NCI-H2029 (cell line): ENCODE measurements around the gene CDC45.
"Not testable (repeated sequence)": the region's sequence is repeated elsewhere in the genome, so short reads cannot be mapped to it uniquely, and the experiment has no call there.

ENCODE experiments used
- DNase-seq: peaks from one replicate; lab custom pipeline; 2025; lab: John Stamatoyannopoulos, UW

CDC45 gene

DNA sequence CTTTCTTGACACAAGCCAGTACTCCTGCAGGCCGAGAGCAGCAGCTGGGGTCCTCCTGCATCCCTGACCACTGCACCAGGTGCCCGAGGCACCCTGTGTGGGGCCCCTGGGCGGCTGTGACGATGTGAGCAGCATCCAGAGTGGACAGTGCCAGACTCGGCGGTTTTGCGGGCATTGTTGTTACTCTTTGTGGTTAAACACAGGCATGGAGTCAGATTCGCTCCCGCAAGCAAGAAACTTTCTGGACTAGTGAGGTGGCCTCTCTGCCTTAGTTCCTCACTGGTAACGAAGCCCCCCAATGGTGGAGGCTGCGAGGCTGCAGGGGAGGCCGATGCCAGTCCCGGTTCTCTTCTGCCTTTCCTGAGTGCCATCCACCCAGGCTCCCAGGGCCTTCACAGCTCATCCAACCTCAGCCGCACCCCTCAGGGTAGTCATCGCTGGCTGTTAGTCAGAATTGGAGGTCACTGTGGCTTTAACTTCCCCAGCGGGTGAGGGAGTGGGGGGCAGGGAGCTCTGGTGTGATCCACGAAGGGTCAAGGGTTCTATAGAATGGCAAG is 48.2 kb downstream of the CDC45 start:
- no peak for DNase-seq

DNA sequence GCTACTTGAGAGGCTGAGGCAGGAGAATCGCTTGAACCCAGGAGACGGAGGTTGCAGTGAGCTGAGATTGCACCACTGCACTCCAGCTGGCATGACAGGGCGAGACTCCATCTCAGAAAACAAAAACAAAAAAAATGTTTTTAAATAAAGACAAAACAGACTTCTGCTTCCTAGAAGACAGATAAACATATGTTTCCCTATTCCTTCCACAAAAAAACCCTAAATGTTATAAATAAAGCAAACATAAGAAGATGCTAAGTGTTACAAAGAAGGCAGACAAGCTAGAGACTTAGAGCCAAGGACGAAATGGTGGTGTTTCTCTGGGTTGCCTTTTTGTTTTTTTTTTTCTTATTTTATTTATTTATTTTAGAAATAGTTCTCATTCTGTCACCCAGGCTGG is 50.1 kb downstream of the CDC45 start:
- DNase-seq, result no peak

- DNase-seq, result no peak
These were observed 51.0 kb downstream of the CDC45 start for GRCh38 chr22:19530751-19531150.

GRCh38 chr22:19531327-19531726 is 51.6 kb downstream of the CDC45 start:
- DNase-seq, result not testable (repeated sequence)

DNA sequence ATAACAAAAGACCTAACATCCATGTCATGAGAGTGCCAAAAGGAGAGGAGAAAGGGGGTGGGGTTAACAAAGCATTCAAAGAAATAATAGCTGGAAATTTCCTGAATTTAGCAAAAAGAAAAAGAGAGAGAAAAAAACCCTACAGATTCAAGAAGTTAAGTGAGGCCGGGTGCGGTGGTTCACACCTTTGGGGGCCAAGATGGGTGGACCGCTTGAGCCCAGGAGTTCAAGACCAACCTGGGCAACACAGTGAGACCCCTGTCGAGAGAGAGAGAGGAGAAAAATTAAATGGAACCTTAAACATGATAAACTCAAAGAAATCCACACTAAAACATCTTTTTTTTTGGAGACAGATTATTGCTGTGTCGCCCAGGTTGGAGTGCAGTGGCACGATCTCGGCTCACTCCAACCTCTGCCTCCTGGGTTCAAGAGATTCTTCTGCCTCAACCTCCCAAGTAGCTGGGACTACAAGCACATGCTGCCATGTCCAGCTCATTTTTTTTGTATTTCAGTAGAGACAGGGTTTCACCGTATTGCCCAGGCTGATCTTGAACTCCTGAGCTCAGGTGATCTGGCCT is 53.4 kb downstream of the CDC45 start:
- no peak for DNase-seq

DNA sequence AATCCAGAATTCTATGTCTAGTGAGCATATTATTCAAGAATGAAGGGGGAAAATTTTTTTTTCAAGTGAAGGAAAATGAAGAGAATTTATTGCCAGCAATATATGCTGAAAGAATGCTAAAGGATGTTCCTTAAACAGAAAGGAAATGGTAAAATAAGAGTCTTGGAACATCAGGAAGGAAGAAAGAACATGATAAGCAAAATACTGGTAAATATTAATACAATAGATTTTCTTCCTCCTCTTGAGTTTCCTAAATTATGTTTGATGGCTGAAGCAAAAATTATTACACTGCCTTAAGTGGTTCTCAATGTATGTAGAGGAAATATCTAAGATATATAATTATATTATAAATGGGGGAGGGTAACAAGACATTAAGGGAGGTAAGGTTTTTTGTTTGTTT is 54.1 kb downstream of the CDC45 start:
- DNase-seq, result no peak

GRCh38 chr22:19535001-19535400 is 55.3 kb downstream of the CDC45 start:
- DNase-seq, result no peak

DNA sequence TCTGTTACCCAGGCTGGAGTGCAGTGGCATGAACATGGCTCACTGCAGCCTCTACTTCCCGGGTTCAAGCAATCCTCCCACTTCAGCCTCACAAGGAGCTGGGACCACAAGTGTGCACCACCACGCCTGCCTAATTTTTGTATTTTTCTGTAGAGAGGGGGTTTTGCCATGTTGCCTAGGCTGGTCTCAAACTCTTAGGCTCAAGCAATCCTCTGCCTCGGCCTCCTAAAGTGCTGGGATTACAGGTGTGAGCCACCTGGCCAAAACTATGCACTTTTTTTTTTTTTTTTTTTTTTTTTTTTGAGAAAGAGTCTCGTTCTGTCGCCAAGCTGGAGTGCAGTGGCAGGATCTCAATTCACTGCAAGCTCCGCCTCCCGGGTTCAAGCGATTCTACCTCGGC is 56.8 kb downstream of the CDC45 start:
- no peak for DNase-seq

GRCh38 chr22:19537941-19538488 is 58.3 kb downstream of the CDC45 start:
- DNase-seq, result no peak

GRCh38 chr22:19540394-19540793 is 60.7 kb downstream of the CDC45 start:
- no peak for DNase-seq

DNA sequence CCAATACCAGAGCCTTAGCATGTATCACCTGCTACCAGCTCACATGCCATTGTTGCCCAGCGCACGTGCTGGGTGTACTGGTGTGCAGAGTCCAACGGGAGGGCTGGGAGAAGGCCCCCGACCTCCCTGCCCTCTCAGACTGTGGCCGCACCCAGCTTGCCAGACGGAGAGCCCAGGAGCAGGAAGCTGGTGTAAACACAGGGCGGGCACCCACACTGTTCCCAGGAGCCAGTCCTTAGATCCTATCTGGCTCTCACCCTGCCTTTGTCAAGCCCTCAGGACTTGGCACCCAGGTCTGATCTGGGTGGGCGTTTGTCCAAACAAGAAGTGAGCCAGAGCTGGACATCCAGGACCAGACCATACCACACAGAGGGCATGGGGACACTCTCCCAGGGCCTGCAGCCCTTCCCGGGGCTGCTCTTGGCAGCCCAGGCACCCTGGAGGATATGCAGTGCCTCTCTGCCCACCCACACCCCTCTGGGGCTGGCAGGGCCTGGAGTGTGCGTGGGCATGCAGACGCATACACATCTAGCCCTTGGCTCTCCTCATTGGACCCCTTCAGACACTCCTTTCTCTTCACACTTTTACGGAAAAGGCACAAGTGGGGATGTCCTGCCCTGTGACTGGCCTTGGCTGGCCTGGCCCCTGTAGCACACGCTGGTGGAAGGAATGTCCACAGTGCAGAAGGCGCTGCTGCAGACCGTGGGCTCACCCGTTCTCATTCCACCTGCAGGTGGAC is 64.4 kb downstream of the CDC45 start:
- DNase-seq, result no peak

DNA sequence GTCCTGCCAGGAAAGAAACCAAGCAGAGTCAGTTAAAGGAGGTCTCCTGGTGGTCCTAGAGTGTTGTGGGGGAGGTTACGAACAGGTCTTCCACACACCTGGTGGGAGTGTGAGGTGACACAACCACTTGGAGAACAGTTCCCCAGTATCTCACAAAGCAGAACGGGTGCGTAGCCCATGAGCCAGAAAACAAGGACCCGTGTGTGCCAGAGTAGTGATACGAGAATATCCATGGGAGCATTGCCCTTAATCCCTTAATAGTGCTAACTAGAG is 66.2 kb downstream of the CDC45 start:
- no peak for DNase-seq

DNA sequence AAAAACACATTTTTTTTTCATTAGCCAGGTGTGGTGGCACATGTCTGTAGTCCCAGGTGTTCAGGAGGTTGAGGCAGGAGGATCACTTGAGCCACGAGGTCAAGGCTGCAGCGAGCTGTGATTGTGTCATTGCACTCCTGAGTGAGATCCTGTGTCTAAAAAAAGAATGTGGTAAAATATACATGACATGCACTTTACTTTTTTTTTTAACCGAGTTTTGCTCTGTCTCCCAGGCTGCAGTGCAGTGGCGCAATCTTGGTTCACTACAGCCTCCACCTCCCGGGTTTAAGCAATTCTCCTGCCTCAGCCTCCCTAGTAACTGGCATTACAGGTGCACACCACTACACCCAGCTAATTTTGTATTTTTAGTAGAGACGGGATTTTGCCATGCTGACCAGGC is 67.0 kb downstream of the CDC45 start:
- no peak for DNase-seq

- DNase-seq, result no peak
These were observed 67.9 kb downstream of the CDC45 start for GRCh38 chr22:19547620-19548019.

GRCh38 chr22:19548427-19548826 is 68.7 kb downstream of the CDC45 start:
- DNase-seq, result not testable (repeated sequence)

- DNase-seq, result no peak
These were observed 69.2 kb downstream of the CDC45 start for GRCh38 chr22:19548964-19549363.

GRCh38 chr22:19549428-19549827 is 69.7 kb downstream of the CDC45 start:
- DNase-seq, result no peak

- DNase-seq, result no peak
These were observed 70.7 kb downstream of the CDC45 start for GRCh38 chr22:19550382-19550781.

- no peak for DNase-seq
These were observed 73.5 kb downstream of the CDC45 start for GRCh38 chr22:19553201-19553600.

DNA sequence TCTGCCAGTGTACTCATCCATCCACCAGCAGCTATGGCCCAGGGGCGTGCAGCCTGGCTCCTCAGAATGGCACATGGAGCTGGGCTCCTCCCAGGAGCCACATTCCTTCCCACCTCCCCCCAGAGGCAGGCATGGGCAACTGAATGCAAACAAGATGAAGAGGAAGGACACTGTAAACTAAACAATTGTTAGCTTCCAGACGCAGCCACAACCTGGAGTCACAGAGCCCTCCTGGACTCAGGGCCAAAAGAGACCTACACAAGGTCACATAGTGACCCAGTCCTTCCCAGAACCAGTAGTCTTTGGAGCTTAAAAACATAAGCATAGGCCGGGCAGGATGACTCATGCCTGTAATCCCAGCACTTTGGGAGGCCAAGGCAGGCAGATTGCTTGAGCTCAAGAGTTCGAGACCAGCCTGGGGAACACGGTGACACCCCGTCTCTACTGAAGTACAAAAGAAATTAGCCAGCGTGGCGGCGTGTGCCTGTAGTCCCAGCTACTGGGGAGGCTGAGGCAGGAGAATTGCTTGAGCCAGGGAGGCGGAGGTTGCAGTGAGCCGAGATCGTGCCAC is 75.2 kb downstream of the CDC45 start:
- DNase-seq, result no peak

DNA sequence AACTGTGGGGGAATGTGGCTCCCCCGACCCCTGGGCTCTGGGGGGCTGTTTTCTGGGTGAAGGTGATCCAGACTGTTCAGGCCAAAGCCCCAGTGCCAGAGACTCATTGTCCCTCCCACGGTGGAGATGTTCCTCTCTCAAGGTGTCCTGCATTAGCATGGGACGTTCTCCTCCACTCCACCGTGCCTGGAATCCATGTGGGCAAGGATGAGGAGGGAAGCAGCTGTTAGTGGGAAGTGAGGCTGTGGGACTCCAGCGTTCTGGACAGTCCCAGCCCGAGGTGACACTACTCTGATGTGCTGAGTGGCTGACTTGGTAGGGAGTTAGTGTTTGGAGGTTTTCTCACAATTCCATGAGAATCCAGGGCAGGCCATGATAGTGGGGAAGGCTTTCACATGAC is 75.9 kb downstream of the CDC45 start:
- DNase-seq, result no peak

- DNase-seq, result no peak
These were observed 77.3 kb downstream of the CDC45 start for GRCh38 chr22:19556963-19557545.

DNA sequence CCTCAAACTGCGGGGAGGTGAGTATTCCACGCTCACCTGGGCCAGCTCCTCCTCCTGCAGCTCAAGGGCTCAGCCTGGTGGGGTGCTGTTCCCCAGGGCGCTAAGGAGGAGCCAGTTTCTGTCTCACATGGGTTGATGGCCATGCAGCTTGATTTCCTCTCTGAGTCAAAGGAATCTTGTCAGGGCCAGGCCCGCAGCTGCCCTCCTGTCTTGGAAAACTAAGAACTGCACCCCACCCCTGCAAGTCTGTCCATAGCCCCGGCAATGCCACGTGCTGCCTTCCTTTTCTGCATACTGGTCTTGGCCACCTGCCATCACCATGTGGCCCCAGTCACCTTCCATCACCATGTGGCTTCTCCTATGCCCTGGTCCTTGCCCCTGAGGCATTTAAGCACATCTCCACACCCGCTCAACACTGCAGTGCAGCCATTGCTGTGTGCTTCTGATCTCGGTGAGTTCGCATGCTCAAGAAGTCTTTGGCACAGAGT is 79.6 kb downstream of the CDC45 start:
- no peak for DNase-seq
